HEK293T (cell line): ENCODE results near the gene ANXA5.

Experiments used
- CTCF ChIA-PET: fragments of 350-600 bp; formaldehyde crosslinking; extraction: SDS; loops from one replicate; lab custom pipeline; 2021; ENCODE audit warnings: antibody characterized with exemption, inconsistent platforms; lab: Yijun Ruan, JAX
- POLR2A ChIA-PET: fragments of 350-600 bp; formaldehyde crosslinking; extraction: SDS; loops from one replicate; lab custom pipeline; 2020; ENCODE audit warnings: antibody characterized with exemption, inconsistent platforms; lab: Yijun Ruan, JAX
- DNase-seq: peaks from one replicate; pipeline ENCODE4 v3.0.0; 2012; ENCODE audit warnings: mixed read lengths; ENCODE audit errors: extremely low spot score
- ARNT ChIP-seq: fragments of 450-650 bp; IDR thresholded peaks from 2 replicates; pipeline ENCODE4 v1.6.1; 2017; ENCODE audit warnings: mild to moderate bottlenecking
- BHLHE40 ChIP-seq: fragments of 450-650 bp; IDR thresholded peaks from 2 replicates; pipeline ENCODE4 v1.6.1; 2016; ENCODE audit warnings: mild to moderate bottlenecking, moderate library complexity, borderline replicate concordance
- CTBP1 ChIP-seq: fragments of 450-650 bp; IDR thresholded peaks from 2 replicates; pipeline ENCODE4 v1.6.1; 2016; ENCODE audit warnings: borderline replicate concordance
- ELF4 ChIP-seq: fragments of 450-650 bp; IDR thresholded peaks from 2 replicates; pipeline ENCODE4 v1.6.1; 2017; ENCODE audit warnings: antibody characterized with exemption
- FOXA1 ChIP-seq: fragments of 450-650 bp; IDR thresholded peaks from 2 replicates; pipeline ENCODE4 v1.6.1; 2016; ENCODE audit warnings: mild to moderate bottlenecking
- FOXK2 ChIP-seq: fragments of 450-650 bp; IDR thresholded peaks from 2 replicates; pipeline ENCODE4 v1.6.1; 2016; ENCODE audit warnings: mild to moderate bottlenecking
- FOXM1 ChIP-seq: fragments of 450-650 bp; IDR thresholded peaks from 2 replicates; pipeline ENCODE4 v1.6.1; 2017; ENCODE audit warnings: mild to moderate bottlenecking, borderline replicate concordance
- HDGF ChIP-seq: fragments of 450-650 bp; IDR thresholded peaks from 2 replicates; pipeline ENCODE4 v1.6.1; 2017; ENCODE audit warnings: antibody characterized with exemption, borderline replicate concordance
- L3MBTL2 ChIP-seq: fragments of 450-650 bp; conservative IDR thresholded peaks from 2 replicates; pipeline ENCODE4 v1.6.1; 2016; ENCODE audit warnings: mild to moderate bottlenecking
- LEF1 ChIP-seq: fragments of 450-650 bp; IDR thresholded peaks from 2 replicates; pipeline ENCODE4 v1.6.1; 2017; ENCODE audit warnings: mild to moderate bottlenecking, borderline replicate concordance
- NFRKB ChIP-seq: fragments of 450-650 bp; IDR thresholded peaks from 2 replicates; pipeline ENCODE4 v1.6.1; 2016; ENCODE audit warnings: mild to moderate bottlenecking, moderate library complexity
- SP1 ChIP-seq: fragments of 450-650 bp; IDR thresholded peaks from 2 replicates; pipeline ENCODE4 v1.6.1; 2017
- SUZ12 ChIP-seq: fragments of 450-650 bp; IDR thresholded peaks from 2 replicates; pipeline ENCODE4 v1.6.1; 2016; ENCODE audit warnings: mild to moderate bottlenecking
- TARDBP ChIP-seq: fragments of 450-650 bp; IDR thresholded peaks from 2 replicates; pipeline ENCODE4 v1.6.1; 2016
- ZNF384 ChIP-seq: fragments of 450-650 bp; IDR thresholded peaks from 2 replicates; pipeline ENCODE4 v1.6.1; 2016
- TF ChIP-seq, protein P1 (sequence below): fragments of 450-650 bp; IDR thresholded peaks from 2 replicates; pipeline ENCODE4 v1.6.1; 2016

Gene ANXA5

GRCh38 chr4:121648516-121648915 lies 48.3 kb downstream of the ANXA5 start:
- ChIA-PET POLR2A (no interaction called here), CTCF (no interaction called here)
- TF ChIP-seq ZNF384: no peak
- TF ChIP-seq FOXM1: no peak
- TF ChIP-seq FOXA1: no peak
- TF ChIP-seq FOXK2: no peak
- no peak for TF ChIP-seq BHLHE40
- no peak for TF ChIP-seq SP1
- TF ChIP-seq ARNT: no peak
- TF ChIP-seq, protein P1, sequence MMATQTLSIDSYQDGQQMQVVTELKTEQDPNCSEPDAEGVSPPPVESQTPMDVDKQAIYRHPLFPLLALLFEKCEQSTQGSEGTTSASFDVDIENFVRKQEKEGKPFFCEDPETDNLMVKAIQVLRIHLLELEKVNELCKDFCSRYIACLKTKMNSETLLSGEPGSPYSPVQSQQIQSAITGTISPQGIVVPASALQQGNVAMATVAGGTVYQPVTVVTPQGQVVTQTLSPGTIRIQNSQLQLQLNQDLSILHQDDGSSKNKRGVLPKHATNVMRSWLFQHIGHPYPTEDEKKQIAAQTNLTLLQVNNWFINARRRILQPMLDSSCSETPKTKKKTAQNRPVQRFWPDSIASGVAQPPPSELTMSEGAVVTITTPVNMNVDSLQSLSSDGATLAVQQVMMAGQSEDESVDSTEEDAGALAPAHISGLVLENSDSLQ: no peak
- TF ChIP-seq TARDBP: no peak
- TF ChIP-seq CTBP1: no peak
- no peak for TF ChIP-seq SUZ12
- TF ChIP-seq ELF4: no peak
- no peak for TF ChIP-seq L3MBTL2
- no peak for TF ChIP-seq NFRKB
- no peak for TF ChIP-seq LEF1
- TF ChIP-seq HDGF: no peak
- DNase-seq: no peak

GRCh38 chr4:121642876-121643585 lies 53.7 kb downstream of the ANXA5 start:
- DNase-seq: no peak
- TF ChIP-seq FOXK2: no peak
- no peak for TF ChIP-seq CTBP1
- TF ChIP-seq FOXM1: no peak
- no peak for TF ChIP-seq LEF1
- CTCF ChIA-PET: no interaction called here
- POLR2A ChIA-PET: no interaction called here

DNA sequence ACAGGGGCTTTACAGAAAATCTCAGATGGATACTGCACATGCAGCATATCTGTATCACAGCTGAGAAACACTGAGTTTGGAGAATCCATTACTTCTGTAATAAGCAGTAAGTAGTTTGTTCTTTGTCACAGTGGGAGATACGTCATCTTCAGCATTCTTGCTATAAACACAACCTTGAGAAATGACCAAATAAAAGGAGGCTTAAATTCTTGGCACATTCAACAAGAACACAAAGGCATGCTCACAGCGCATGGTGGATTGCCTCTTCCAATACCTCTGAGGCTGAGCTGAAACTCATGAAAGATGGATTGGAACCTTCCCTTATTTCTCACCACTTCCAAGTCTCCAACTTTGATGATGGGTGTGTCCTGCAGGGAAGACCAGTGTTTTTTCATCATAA lies 54.5 kb downstream of the ANXA5 start:
- CTCF ChIA-PET: no interaction called here
- no peak for TF ChIP-seq ZNF384
- no peak for TF ChIP-seq L3MBTL2
- TF ChIP-seq TARDBP: no peak
- TF ChIP-seq HDGF: no peak
- TF ChIP-seq, protein P1: no peak
- no peak for TF ChIP-seq ELF4
- no peak for TF ChIP-seq FOXM1
- no peak for TF ChIP-seq BHLHE40
- TF ChIP-seq SP1: no peak
- TF ChIP-seq ARNT: no peak
- TF ChIP-seq FOXA1: no peak
- no peak for TF ChIP-seq FOXK2
- TF ChIP-seq NFRKB: no peak
- no peak for TF ChIP-seq SUZ12
- no peak for TF ChIP-seq CTBP1
- no peak for TF ChIP-seq LEF1
- POLR2A ChIA-PET: no interaction called here
- no peak for DNase-seq

DNA sequence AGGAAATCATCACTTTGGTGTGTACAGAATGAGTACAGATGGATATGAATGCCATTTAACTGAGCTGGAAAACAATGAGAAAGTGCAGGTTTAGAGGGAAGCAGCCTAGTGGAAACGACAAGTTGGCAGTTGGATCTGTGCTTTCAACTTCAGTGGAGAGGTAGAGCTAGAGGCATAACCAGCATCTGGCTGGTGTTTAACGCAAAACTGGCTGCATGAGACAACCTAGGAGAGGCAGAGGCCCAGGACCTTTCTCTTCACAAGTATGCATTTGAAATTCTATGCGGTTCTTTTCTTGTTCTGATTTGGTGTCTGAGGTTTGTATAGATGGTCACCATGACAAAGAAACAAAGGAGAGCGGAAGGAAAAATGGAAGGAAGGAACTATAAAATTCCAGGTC lies 63.1 kb downstream of the ANXA5 start:
- DNase-seq: no peak
- POLR2A ChIA-PET: no interaction called here
- TF ChIP-seq TARDBP (no peak), ARNT (no peak), LEF1 (no peak)
- CTCF ChIA-PET: no interaction called here

DNA sequence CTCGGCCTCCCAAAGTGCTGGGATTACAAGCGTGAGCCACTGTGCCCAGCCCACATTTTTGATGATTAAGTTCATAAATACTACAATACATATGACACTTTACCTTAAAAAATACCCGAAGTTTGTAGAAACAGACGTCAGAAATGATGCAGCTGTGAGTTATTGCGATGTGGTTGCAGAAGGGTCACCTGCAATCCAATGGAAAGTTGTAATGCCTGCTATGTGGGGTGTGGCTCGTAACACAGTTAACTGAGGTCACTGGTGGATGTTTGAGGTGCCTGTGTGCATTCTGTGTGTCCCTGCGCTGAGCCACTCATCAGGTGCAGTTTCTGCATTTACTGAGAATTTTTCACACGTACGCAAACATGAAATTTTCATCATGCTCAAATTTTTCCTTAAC lies 64.1 kb downstream of the ANXA5 start:
- ChIA-PET CTCF (no interaction called here), POLR2A (no interaction called here)
- TF ChIP-seq CTBP1 (no peak), L3MBTL2 (no peak), BHLHE40 (no peak), ELF4 (no peak), FOXA1 (no peak), ARNT (no peak), NFRKB (no peak), FOXK2 (no peak)
- TF ChIP-seq, protein P1: no peak
- no peak for DNase-seq
